Measurements from ENCODE around the gene TAF13.

GRCh38 chr1:109056064-109056463 lies 19.7 kb downstream of the TAF13 start:
- no peak for TF ChIP-seq CTCF (conservative IDR thresholded peaks at IDR 0.05; ENCODE audit: low read depth, low read length)
- TF ChIP-seq EZH2 (IDR thresholded peaks at IDR 0.05; ENCODE audit: borderline replicate concordance, low read depth, low read length, poor library complexity, severe bottlenecking), result no peak
